Stimulated activated CD4-positive, alpha-beta T cell treated with anti-CD3 and anti-CD28 coated beads, Interleukin-4, amount 100 ng/mL, for 24 hours (primary cell): ENCODE data around the gene RRP12.
"Not testable (repeated sequence)": the region's sequence is repeated elsewhere in the genome, so short reads cannot be mapped to it uniquely, and the experiment has no call there.

Experiments used
- DNase-seq: peaks from one replicate; pipeline ENCODE4 v3.0.0-alpha.2; 2020

The RRP12 gene, protein sequence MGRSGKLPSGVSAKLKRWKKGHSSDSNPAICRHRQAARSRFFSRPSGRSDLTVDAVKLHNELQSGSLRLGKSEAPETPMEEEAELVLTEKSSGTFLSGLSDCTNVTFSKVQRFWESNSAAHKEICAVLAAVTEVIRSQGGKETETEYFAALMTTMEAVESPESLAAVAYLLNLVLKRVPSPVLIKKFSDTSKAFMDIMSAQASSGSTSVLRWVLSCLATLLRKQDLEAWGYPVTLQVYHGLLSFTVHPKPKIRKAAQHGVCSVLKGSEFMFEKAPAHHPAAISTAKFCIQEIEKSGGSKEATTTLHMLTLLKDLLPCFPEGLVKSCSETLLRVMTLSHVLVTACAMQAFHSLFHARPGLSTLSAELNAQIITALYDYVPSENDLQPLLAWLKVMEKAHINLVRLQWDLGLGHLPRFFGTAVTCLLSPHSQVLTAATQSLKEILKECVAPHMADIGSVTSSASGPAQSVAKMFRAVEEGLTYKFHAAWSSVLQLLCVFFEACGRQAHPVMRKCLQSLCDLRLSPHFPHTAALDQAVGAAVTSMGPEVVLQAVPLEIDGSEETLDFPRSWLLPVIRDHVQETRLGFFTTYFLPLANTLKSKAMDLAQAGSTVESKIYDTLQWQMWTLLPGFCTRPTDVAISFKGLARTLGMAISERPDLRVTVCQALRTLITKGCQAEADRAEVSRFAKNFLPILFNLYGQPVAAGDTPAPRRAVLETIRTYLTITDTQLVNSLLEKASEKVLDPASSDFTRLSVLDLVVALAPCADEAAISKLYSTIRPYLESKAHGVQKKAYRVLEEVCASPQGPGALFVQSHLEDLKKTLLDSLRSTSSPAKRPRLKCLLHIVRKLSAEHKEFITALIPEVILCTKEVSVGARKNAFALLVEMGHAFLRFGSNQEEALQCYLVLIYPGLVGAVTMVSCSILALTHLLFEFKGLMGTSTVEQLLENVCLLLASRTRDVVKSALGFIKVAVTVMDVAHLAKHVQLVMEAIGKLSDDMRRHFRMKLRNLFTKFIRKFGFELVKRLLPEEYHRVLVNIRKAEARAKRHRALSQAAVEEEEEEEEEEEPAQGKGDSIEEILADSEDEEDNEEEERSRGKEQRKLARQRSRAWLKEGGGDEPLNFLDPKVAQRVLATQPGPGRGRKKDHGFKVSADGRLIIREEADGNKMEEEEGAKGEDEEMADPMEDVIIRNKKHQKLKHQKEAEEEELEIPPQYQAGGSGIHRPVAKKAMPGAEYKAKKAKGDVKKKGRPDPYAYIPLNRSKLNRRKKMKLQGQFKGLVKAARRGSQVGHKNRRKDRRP (N-terminal part only)

DNA sequence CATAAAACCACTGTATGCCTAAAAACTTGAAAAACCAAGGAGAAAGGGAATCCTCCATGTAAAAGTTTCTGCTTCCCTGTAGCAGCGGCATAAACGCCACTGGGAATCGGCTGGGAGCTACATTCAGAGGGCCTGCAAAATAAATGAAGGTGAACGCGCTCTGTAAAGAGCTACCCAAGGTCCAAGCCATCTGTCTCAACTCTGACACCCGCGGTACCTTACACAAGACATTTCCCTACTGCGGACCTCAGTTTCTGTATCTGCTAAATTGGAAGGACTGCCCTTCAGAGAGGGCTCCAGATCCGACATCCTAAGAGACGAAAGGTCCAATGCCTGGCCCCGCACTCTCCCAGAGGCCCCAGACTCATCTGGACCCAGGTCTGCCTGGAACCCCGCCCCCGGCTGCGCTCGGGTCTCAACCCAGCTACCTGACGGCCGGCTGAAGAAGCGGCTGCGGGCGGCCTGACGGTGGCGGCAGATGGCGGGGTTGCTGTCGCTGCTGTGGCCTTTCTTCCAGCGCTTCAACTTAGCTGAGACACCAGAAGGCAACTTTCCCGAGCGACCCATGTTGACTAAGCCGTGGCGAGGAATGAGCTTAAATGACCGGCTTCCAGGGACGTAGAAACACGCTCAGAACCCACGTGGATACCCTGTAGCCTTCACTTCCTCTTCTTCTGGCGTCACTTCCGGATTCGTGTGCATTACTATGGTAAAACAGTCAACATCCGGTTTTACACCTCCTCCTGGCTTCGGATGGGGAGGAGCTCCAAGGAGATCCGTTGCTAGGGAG, at the start of gene RRP12:
RRP12 (minus strand) TSS at position 676 of the 790 bp plus-strand sequence; CDS start at position 567, 109 bp downstream.
- peak; percentile 87 for DNase-seq

DNA sequence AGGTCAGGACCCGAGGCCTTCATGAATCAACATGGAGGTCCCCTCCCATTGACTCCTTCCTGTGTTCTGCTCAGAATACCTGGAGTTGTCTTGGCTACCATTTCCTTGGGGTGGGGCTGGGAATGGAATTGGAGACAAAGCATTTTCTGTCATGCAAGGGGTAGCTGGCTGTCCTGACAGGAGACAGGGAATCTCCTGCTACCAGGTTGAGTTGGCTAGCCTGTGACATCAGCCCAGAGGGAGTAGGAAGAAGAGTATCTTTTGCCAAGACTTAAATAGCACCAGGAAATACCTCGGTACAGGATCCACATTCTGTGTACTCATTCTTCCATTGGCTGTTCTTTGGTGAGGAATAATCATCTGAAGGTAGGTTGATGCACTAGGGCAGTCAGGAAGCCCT, 49.7 kb upstream of the RRP12 start:
- DNase-seq, result no peak

DNA sequence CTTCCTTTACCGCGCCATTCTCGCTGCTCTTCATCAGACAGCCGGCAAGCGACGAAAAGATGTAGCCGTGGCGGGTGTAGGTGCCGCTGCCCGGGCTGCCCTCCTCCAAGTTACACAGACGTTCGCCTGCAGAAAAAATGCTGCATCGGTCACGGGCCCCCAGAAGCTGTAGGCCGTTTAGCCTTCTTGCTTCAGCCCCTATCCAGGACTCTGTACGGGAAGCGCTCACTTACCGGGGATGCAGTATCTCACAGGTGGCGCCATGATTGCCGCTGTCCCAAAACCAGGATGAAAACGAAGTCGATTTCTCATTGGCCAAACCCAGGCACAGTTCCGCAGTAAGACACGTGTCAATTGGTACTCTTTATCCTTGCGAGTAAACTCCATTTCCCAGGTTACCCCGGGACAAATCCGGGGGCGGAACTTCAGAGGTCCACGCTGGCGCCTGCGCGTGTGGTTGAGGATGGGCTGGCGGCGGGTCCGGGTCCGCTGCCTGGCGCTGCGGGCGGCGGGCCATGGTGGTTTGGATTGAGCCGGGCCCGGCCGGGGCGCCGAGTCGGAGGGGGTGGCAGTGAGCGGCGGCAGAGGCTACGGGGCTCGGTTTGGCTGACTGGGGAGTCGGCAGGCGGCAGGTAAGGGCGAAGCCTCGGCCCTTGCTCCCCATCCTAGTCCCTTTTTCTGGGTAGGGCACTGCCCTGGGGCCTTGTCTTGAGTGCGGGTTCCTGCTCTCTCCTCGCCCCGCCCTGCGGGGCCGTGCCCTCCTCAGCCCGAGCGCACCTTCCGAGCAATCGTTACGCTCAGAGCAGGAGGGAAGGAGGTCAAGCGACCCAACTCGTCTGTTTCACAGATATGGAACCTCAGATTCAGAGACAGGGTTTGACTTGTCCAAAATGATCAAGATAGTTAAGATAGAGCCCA, 44.8 kb upstream of the RRP12 start, which contains the start of the genes EXOSC1 and ZDHHC16:
EXOSC1 (minus strand) TSS at position 285 of the 918 bp plus-strand sequence; CDS start at position 264, 21 bp downstream.
ZDHHC16 (plus strand) TSS at position 454 of the 918 bp plus-strand sequence. CDS start 5,501 bp downstream, outside the sequence.
- DNase-seq, result peak; percentile 95

DNA sequence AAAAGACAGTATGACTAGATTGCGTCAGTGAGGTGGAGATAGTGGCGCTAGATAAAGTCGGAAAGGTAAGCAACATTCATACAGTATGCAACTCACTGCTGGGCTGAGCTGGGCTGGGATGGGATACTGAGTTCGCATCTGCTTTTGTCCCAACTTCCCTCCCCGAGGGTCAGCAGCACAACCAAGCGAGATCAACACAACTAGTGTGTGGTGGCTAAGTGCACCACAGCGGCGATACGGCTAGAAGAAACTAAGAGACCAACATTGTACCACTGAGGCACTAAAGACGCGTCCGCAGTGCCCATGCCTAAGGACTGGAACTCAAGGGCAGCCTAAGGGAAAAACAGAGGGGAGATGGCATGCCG, 44.2 kb upstream of the RRP12 start:
- DNase-seq, result no peak

DNA sequence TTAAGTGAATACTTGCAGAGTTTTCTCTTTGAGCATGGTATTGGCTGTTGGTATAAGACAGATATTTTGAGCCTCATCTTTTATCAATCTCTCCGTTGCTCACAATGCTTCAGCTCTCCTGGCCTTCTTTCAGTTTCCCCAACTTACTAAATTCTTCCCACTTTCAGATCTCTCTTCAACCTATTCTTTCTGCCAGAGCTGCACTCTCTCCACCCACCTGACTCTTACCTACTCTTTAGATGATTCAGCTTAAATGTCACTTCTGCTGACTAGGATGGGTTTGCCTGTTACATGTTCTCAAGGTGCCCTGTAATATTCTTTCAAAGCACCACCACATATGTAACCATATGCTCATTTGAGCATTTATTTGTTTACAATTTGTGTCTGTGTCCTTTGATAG, 43.1 kb upstream of the RRP12 start:
- DNase-seq, result peak; percentile 42

DNA sequence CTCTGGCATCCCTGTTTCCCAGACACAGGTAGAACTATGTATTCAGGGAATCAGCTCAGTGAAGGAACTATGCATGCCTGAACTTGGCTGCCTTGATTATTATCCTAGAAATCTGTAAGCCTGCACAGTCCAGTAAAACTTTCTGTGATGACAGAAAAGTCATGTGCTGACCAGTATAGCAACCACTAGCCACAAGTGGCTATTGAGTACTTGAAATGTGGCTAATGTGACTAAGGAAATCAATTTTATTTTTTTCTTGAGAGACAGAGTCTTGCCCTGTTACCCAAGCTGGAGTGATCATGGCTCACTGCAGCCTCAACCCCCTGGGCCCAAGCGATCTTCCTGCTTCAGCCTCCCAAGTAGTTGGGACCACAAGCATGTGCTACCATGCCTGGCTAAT, 41.1 kb upstream of the RRP12 start:
- no peak for DNase-seq

DNA sequence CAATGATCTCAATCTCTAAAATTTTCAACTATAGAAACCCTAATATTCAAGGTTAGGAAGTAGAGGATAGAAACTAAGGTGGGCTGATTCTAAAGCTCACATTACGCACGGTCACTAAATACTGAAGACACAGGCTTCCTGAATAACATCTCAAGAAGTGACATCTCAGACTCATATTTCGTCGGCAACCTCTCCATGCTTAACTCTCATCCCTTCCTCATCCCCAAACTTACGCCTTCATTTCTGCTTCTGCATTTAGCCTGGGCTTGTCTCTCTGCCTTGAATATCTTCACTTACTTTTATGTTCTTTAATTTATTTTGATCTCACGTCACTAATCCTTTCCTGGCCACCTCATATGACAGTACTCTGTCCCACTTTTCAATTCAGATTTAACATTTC, 34.1 kb upstream of the RRP12 start:
- no peak for DNase-seq

DNA sequence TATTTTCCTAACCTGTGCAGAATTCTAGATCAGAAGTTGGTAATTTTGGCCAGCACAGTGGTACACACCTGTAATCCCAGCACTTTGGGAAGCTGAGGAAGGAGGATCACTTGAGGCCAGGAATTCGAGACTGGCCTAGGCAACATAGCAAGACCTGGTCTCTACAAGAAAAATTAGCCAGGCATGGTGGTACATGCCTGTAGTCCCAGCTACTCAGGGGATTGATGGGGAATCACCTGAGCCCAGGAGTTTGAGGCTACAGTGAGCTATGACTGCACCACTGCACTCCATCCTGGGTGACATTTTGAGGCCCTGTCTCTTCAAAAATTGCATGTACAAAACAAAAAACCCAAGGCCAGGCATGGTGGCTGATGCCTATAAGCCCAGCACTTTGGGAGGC, 33.4 kb upstream of the RRP12 start:
- no peak for DNase-seq

DNA sequence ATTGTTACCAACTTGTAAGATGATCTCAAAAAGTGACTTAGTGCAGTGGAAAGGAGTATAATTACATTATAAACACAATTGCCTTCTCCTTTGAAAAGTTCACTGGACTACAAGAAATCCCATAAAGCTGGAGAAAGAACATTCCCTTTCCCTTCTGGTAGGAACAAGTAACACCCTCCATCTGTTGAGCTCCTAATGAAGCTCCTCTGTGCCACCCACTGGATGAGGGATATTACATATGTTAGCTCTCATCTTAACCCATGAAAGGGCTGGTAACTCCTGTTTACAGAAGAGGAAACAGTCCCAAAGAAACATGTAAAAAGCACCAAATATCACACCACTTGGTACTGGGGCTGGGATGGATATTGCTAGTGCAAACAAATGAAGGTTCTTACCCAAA, 32.9 kb upstream of the RRP12 start:
- DNase-seq, result no peak

DNA sequence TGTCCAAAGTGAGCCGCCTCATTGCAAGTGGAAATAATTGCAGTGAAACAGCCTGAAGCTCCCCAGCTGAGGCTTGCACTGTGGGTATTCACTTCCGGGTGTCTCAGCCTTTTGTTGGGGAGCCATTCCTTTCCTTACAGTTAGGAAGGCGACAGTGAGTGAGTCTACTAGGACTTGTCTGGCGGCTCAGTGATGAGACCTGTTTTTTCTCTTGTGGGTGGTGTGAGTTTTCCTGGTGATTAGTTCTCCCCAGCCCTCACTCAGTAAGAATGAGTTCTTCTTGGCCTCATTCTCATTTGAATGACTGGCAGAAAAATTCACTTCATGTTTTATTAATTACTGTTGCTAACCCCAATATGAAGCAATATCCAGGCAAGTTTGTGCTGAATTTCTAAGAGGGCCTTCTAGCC, 27.4 kb upstream of the RRP12 start:
- DNase-seq, result peak; percentile 58

DNA sequence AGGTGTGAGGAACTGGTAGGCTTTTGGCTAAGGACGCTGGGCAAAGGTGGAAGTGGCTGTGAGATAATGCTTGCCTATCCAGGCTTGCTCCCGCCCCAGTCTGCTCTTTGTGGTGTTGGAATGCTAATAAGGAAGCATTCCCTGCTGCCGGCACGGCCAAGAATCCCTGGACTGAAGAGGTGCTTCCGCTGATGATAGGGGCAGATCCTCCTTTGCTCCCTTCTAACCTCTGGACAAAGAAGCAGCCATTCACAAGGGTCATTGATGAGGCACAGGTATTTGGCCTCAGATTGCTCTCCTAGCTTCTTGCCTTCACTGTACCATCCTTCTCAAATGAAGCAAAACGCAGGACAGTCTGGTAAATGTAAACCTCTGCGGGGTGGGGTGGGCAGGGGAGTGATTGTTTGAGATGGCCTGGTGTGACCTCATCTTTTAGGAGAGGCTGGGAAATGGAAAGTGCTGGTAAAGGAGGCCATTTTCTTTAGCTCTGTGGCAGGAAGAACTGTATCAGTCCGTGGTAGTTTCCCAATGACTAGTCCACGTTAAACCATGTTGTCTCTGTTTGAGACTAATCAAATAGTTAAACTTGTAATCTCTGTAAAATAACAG, 26.5 kb upstream of the RRP12 start:
- peak; percentile 47 for DNase-seq

DNA sequence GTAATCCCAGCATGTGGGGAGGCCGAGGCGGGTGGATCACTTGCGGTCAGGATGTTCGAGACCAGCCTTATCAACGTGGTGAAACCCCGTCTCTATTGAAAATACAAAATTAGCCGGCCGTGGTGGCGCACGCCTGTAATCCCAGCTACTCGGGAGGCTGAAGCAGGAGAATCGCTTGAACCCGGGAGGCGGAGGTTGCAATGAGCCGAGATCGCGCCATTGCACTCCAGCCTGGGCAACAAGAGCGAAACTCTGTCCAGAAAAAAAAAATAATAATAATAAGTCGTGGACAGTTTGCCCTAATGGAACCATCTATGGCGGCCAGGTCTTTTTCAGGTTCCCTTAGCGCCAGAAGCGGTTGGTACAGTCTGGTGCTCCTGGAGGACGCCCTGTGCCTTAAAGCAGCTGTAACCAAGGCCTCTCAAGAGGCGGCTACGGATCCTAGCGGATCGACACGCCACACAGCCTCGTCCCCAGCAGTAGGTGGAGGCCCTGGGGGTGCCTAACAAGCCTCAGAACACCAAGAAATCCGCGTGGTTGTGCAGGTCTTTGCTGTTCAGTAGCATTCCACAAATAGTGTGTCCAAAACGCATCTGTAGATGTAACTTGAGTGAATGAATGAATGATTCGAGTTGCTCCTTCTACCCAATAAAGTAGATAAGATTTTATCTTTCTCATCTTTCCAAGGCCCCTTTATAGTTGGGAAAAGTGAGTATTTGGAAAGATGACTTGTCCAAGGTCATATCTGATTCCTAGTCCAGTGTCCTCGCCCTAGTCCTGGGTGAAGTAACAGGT, 25.8 kb upstream of the RRP12 start:
- no peak for DNase-seq

DNA sequence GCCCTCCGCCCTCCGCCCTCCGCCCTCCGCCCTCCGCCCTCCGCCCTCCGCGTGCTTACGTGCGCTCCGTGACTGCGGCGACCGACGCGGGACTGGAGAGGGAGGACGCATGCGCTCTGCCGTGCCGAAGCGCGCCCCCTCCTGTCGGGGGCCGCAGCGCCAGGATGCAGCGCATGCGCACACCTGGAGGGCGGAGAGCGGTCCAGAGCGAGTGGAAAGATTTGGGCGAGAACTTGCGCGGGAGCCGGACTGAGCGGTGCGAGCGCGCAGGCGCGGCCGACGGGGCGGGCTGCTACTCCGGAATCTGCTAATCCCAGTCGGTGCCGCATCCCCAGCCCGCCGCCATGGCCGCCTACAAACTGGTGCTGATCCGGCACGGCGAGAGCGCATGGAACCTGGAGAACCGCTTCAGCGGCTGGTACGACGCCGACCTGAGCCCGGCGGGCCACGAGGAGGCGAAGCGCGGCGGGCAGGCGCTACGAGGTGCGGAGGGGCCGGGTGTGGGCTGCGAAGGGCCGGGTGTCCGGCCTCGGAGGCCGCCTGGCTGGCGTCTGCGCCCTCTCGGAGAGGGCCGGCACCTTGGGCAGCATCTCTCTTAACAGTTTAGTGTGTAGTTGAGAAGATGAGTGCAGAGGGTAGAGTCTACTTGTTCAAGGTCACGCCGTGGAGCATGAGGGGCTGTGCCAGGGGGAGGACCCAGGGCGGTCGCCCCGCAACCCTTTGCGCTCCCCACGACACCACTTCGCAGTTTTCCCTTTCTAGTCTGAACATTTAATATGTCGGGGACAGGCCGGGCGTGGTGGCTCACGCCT, 25.0 kb upstream of the RRP12 start, which contains the start of gene PGAM1:
PGAM1 (plus strand) TSS at position 228 of the 812 bp plus-strand sequence; CDS start at position 345, 117 bp downstream.
- peak; percentile 95 for DNase-seq

DNA sequence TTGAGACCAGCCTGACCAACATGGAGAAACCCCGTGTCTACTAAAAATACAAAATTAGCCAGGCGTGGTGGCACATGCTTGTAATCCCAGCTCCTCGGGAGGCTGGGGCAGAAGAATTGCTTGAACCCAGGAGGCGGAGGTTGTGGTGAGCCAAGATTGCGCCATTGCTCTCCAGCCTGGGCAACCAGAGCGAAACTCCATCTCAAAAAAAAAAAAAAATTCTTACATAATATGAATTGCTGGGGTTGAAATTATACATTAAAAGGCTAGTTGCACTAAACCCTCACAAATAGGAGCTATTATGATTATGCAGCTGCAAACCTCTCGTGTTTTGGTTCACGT, 22.6 kb upstream of the RRP12 start:
- not testable (repeated sequence) for DNase-seq

DNA sequence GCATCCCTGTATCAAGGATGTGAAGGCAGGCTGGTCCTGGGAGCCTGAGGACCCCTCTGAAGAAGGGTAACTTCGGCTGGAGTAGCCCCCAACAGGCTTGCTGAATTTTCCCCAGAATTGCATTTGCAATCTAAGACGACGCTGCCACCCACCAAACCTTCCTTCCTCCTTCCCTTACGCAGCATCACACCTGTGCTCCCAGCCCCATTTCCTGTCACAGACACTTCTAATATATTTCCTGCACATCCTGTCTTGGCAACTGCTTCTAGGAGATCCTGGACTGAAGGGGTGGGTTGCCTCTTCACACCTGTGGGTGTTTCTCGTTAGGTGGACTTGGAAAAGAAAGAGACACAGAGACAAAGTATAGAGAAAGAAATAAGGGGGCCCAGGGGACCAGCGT, 15.4 kb upstream of the RRP12 start:
- no peak for DNase-seq

DNA sequence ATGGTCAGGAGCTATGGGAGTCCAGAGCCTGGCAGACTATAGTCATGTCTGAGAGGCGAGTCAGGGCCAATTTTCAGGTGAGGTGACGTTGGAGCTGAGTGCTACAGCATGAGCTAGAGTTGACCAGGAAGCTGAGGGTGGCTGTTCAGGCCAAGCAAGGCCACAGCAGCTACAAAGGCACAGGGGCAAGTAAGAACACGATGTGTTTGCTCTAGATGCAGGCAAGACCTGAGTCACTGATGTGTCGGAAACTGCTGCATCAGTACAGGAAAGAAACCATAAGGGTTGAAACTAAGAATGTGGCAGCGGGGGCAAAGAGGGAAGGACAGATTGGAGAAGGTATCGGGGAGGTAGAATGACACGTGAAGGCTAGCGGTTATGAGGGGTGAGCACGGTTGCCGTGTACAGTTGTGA, 11.8 kb upstream of the RRP12 start:
- DNase-seq, result peak; percentile 82

DNA sequence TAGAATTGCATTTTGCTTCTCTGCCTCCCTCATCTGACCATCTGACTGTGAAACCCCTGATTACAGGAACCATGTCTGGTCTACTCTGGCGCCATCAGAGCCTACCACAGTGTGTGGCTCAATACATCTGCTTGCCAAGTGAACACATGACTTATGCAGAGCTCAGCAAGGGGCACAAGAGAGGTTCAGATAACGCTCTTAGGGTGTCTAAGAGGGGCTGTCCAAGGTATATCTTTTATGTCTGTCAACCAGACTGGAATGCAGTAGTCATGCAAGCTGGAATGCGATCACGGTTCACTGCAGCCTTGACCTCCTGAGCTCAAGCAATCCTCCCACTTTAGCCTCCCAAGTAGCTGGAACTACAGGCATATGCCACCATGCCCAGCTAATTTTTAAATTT, 10.3 kb upstream of the RRP12 start:
- no peak for DNase-seq

DNA sequence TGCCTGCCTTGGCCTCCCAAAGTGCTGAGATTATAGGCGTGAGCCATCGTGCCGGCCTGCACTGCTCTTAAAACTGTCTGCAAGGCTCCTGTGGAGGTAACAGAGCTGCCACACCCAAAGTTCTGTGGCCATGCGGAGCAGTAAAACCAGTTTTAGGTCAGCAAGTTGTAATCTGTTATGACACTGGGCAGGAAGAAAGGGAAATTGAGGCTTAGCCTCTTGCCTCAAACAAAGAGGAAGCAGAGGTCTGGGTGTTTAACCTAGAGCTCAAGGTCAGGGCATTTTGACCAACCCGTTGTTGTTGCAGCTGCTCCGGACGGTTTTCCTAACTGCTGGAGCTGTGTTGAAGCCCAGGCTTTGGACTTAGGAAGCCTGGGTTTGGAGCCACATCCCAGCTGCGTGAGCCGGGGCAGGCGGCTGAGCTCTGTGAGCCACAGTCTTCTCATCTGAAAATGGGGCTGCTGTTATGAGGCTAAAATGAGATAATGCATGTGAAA, 7.4 kb upstream of the RRP12 start:
- DNase-seq, result no peak

DNA sequence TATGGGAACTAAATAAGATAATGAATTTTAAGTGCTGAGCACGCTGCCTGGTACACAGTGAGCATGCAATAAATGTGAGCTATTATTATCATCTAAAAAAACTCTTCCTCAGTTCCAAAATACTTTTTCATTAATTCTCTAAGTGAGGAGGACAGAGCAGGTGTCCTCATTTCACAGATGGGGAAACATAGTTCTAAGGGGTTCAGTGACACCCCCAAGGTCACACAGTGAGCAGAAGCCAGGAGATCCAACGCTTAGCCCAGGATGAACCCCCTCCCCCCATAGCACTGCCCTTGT, 6.8 kb upstream of the RRP12 start:
- DNase-seq, result no peak
